GM23338 (cell line): ENCODE results near the gene CNIH3. TPM values are rescaled to one million over a fixed set of nuclear protein-coding genes. Genes with fewer than 3 reads are reported as not detected.

Source experiments
- ATAC-seq: fragments of 200-7000 bp; cut with Tn5 transposase; 3 replicates; pipeline ENCODE4 v1.9.1; 2020
- DNase-seq: peaks from one replicate; pipeline ENCODE4 v3.0.0-alpha.2; 2015; ENCODE audit warnings: low spot score
- H2AFZ ChIP-seq: fragments of 200-600 bp; sonication (generic); 2 replicates; pipeline ENCODE4 v1.8.0; 2016; ENCODE audit warnings: antibody characterized with exemption, mild to moderate bottlenecking, moderate library complexity
- H3F3A ChIP-seq: fragments of 200-600 bp; sonication (generic); replicated peaks from 2 replicates; pipeline ENCODE4 v1.8.0; 2017; ENCODE audit warnings: antibody characterized with exemption, mixed run types, low read depth
- H3K27ac ChIP-seq: fragments of 200-600 bp; sonication (generic); 2 replicates; pipeline ENCODE4 v1.6.1; 2016; ENCODE audit warnings: low read depth
- H3K27me3 ChIP-seq: fragments of 200-600 bp; sonication (generic); 2 replicates; pipeline ENCODE4 v1.8.0; 2016; ENCODE audit warnings: mild to moderate bottlenecking, mixed run types, moderate library complexity; ENCODE audit not compliant: insufficient read depth
- H3K36me3 ChIP-seq: fragments of 200-600 bp; sonication (generic); 2 replicates; pipeline ENCODE4 v1.8.0; 2016; ENCODE audit warnings: mild to moderate bottlenecking; ENCODE audit not compliant: insufficient read depth
- H3K4me1 ChIP-seq: fragments of 200-600 bp; sonication (generic); 2 replicates; pipeline ENCODE4 v1.8.0; 2016; ENCODE audit warnings: mild to moderate bottlenecking, moderate library complexity; ENCODE audit not compliant: insufficient read depth
- H3K4me2 ChIP-seq: fragments of 200-600 bp; sonication (generic); 2 replicates; pipeline ENCODE4 v1.7.1; 2017; ENCODE audit warnings: mixed run types
- H3K4me3 ChIP-seq: fragments of 200-600 bp; sonication (generic); 2 replicates; pipeline ENCODE4 v1.6.1; 2016; ENCODE audit warnings: mixed run types
- H3K79me2 ChIP-seq: fragments of 200-600 bp; sonication (generic); replicated peaks from 2 replicates; pipeline ENCODE4 v1.8.0; 2017; ENCODE audit warnings: mild to moderate bottlenecking; ENCODE audit not compliant: insufficient read depth
- H3K9me2 ChIP-seq: fragments of 200-600 bp; sonication (generic); 2 replicates; pipeline ENCODE4 v1.8.0; 2017; ENCODE audit not compliant: insufficient read depth
- H4K20me1 ChIP-seq: fragments of 200-600 bp; sonication (generic); replicated peaks from 2 replicates; pipeline ENCODE4 v1.8.0; 2017; ENCODE audit warnings: mild to moderate bottlenecking; ENCODE audit not compliant: insufficient read depth
- H3K27ac Mint-ChIP-seq: 2 replicates; pipeline ENCODE4 v1.8.0; 2020; ENCODE audit warnings: inconsistent platforms, mild to moderate bottlenecking, moderate library complexity, mixed read lengths
- H3K27me3 Mint-ChIP-seq: 3 replicates; pipeline ENCODE4 v1.8.0; 2022; ENCODE audit warnings: low read depth, mild to moderate bottlenecking, moderate library complexity, mixed read lengths, inconsistent platforms; ENCODE audit not compliant: insufficient read depth, poor library complexity
- H3K36me3 Mint-ChIP-seq: 3 replicates; pipeline ENCODE4 v1.8.0; 2021; ENCODE audit warnings: low read depth, mild to moderate bottlenecking, inconsistent platforms, moderate library complexity, mixed read lengths
- H3K4me1 Mint-ChIP-seq: 3 replicates; pipeline ENCODE4 v1.8.0; 2020; ENCODE audit warnings: mild to moderate bottlenecking, inconsistent platforms, mixed read lengths
- H3K4me3 Mint-ChIP-seq: 3 replicates; pipeline ENCODE4 v1.8.0; 2021; ENCODE audit warnings: moderate library complexity, mild to moderate bottlenecking, inconsistent platforms, mixed read lengths
- H3K9me3 Mint-ChIP-seq: 3 replicates; pipeline ENCODE4 v1.8.0; 2020; ENCODE audit warnings: moderate library complexity, mild to moderate bottlenecking, inconsistent platforms, mixed read lengths
- CREB1 ChIP-seq: fragments of 250-450 bp; sonication (Bioruptor Pico); IDR thresholded peaks from 2 replicates; pipeline ENCODE4 v1.5.0; 2020; ENCODE audit warnings: low read depth, mild to moderate bottlenecking, moderate library complexity
- CTCF ChIP-seq, 2 experiments: fragments of 200-600 bp in 1 of 2; sonication (generic) in 1 of 2; conservative IDR thresholded peaks; 2 replicates each; pipeline versions ENCODE4 v1.5.1 to v1.6.1; 2016 to 2017; ENCODE audit warnings: antibody characterized with exemption in 2 of 2, low read depth in 2 of 2, mild to moderate bottlenecking in 2 of 2, moderate library complexity in 1 of 2
- ETS1 ChIP-seq: IDR thresholded peaks from 2 replicates; pipeline ENCODE4 v1.6.1; 2016; ENCODE audit warnings: antibody characterized with exemption
- EZH2 ChIP-seq: fragments of 200-600 bp; sonication (generic); IDR thresholded peaks from one replicate; pipeline ENCODE4 v1.8.0; 2017; ENCODE audit warnings: antibody characterized with exemption, mild to moderate bottlenecking, low read depth; ENCODE audit not compliant: unreplicated experiment
- EZH2phosphoT487 ChIP-seq: fragments of 200-600 bp; sonication (generic); IDR thresholded peaks from one replicate; pipeline ENCODE4 v1.8.1; 2018; ENCODE audit warnings: antibody characterized with exemption; ENCODE audit not compliant: unreplicated experiment
- JUNB ChIP-seq: IDR thresholded peaks from one replicate; pipeline ENCODE4 v1.6.1; 2016; ENCODE audit warnings: antibody characterized with exemption; ENCODE audit not compliant: unreplicated experiment
- NANOG ChIP-seq: IDR thresholded peaks from 2 replicates; pipeline ENCODE4 v1.6.1; 2016; ENCODE audit warnings: antibody characterized with exemption, borderline replicate concordance
- POLR2AphosphoS5 ChIP-seq: IDR thresholded peaks from 2 replicates; pipeline ENCODE4 v1.6.1; 2016; ENCODE audit warnings: antibody characterized with exemption, low read depth
- STAT1 ChIP-seq: IDR thresholded peaks from one replicate; pipeline ENCODE4 v1.6.1; 2016; ENCODE audit warnings: antibody characterized with exemption; ENCODE audit not compliant: unreplicated experiment
- ZNF114 ChIP-seq: fragments of 250-450 bp; sonication (Bioruptor Pico); IDR thresholded peaks from 2 replicates; pipeline ENCODE4 v1.5.0; 2020; ENCODE audit warnings: mild to moderate bottlenecking, moderate library complexity
- ZNF331 ChIP-seq: fragments of 250-450 bp; sonication (Bioruptor Pico); IDR thresholded peaks from 2 replicates; pipeline ENCODE4 v1.5.0; 2020; ENCODE audit warnings: low read depth, mild to moderate bottlenecking, moderate library complexity
- polyA plus RNA-seq: library from polyadenylated mRNA; unstranded; fragments of >200 nt; fragmentation: Nextera tagmentation; extraction: Ambion mirVana; gene quantifications from 2 replicates; pipeline ENCODE4 v1.2.1, GENCODE V29; 2016
- total RNA-seq: library from RNA; depleted of rRNA; stranded (reverse); fragments of >200 nt; shearing (Covaris generic); gene quantifications from 2 replicates; pipeline ENCODE4 v1.2.3, GENCODE V29; 2014
- TF ChIP-seq, protein P1 (sequence below): fragments of 250-450 bp; sonication (Bioruptor Pico); IDR thresholded peaks from 2 replicates; pipeline ENCODE4 v1.5.0; 2020; ENCODE audit warnings: mild to moderate bottlenecking, moderate library complexity
- TF ChIP-seq, protein P2 (sequence below): IDR thresholded peaks from one replicate; pipeline ENCODE4 v1.6.1; 2018; ENCODE audit warnings: antibody characterized with exemption; ENCODE audit not compliant: unreplicated experiment

The CNIH3 gene
- total and polyA plus RNA-seq, 2 experiments from 2014 or later, result 3.6 to 5.1 TPM

GRCh38 chr1:224783006-224783651, 167.0 kb downstream of the CNIH3 start:
- Histone ChIP-seq H2AFZ (no peak overlapping the region), H3K9me2 (peaks cover 5% of the 10 kb centered on the region; the same call in 1 of the 2 replicates), H3F3A (no peaks in the 10 kb centered on the region; the same call in 1 of the 2 replicates), H3K79me2 (no peaks in the 10 kb centered on the region), H3K4me3 (no peak overlapping the region), H3K4me1 (peaks cover 36% of the 10 kb centered on the region), H4K20me1 (no peaks in the 10 kb centered on the region), H3K4me2 (no peak overlapping the region), H3K27me3 (peaks cover 13% of the 10 kb centered on the region; the same call in 1 of the 2 replicates), H3K27ac (no peak overlapping the region), H3K36me3 (no peaks in the 10 kb centered on the region)
- ATAC-seq, result no peak
- DNase-seq, result no peak
- Mint-ChIP-seq H3K27me3 (no peaks in the 10 kb centered on the region), H3K4me1 (peaks cover 41% of the 10 kb centered on the region), H3K4me3 (no peak overlapping the region), H3K36me3 (no peaks in the 10 kb centered on the region), H3K27ac (no peak overlapping the region), H3K9me3 (no peaks in the 10 kb centered on the region; the same call in 2 of the 3 replicates)
- TF ChIP-seq ETS1 (no peak), ZNF114 (no peak), NANOG (no peak), STAT1 (no peak), CTCF (conservative IDR thresholded peaks at IDR 0.05; ENCODE audit: low read depth in 2 of 2) (no peak), EZH2phosphoT487 (no peak), JUNB (no peak), POLR2AphosphoS5 (no peak), EZH2 (no peak), CREB1 (no peak), ZNF331 (CRISPR knock-in tag) (no peak)
- TF ChIP-seq, protein P1, sequence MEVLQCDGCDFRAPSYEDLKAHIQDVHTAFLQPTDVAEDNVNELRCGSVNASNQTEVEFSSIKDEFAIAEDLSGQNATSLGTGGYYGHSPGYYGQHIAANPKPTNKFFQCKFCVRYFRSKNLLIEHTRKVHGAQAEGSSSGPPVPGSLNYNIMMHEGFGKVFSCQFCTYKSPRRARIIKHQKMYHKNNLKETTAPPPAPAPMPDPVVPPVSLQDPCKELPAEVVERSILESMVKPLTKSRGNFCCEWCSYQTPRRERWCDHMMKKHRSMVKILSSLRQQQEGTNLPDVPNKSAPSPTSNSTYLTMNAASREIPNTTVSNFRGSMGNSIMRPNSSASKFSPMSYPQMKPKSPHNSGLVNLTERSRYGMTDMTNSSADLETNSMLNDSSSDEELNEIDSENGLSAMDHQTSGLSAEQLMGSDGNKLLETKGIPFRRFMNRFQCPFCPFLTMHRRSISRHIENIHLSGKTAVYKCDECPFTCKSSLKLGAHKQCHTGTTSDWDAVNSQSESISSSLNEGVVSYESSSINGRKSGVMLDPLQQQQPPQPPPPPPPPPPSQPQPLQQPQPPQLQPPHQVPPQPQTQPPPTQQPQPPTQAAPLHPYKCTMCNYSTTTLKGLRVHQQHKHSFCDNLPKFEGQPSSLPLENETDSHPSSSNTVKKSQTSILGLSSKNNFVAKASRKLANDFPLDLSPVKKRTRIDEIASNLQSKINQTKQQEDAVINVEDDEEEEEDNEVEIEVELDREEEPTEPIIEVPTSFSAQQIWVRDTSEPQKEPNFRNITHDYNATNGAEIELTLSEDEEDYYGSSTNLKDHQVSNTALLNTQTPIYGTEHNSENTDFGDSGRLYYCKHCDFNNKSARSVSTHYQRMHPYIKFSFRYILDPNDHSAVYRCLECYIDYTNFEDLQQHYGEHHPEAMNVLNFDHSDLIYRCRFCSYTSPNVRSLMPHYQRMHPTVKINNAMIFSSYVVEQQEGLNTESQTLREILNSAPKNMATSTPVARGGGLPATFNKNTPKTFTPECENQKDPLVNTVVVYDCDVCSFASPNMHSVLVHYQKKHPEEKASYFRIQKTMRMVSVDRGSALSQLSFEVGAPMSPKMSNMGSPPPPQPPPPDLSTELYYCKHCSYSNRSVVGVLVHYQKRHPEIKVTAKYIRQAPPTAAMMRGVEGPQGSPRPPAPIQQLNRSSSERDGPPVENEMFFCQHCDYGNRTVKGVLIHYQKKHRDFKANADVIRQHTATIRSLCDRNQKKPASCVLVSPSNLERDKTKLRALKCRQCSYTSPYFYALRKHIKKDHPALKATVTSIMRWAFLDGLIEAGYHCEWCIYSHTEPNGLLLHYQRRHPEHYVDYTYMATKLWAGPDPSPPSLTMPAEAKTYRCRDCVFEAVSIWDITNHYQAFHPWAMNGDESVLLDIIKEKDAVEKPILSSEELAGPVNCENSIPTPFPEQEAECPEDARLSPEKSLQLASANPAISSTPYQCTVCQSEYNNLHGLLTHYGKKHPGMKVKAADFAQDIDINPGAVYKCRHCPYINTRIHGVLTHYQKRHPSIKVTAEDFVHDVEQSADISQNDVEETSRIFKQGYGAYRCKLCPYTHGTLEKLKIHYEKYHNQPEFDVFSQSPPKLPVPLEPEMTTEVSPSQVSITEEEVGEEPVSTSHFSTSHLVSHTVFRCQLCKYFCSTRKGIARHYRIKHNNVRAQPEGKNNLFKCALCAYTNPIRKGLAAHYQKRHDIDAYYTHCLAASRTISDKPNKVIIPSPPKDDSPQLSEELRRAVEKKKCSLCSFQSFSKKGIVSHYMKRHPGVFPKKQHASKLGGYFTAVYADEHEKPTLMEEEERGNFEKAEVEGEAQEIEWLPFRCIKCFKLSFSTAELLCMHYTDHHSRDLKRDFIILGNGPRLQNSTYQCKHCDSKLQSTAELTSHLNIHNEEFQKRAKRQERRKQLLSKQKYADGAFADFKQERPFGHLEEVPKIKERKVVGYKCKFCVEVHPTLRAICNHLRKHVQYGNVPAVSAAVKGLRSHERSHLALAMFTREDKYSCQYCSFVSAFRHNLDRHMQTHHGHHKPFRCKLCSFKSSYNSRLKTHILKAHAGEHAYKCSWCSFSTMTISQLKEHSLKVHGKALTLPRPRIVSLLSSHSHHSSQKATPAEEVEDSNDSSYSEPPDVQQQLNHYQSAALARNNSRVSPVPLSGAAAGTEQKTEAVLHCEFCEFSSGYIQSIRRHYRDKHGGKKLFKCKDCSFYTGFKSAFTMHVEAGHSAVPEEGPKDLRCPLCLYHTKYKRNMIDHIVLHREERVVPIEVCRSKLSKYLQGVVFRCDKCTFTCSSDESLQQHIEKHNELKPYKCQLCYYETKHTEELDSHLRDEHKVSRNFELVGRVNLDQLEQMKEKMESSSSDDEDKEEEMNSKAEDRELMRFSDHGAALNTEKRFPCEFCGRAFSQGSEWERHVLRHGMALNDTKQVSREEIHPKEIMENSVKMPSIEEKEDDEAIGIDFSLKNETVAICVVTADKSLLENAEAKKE (CRISPR knock-in tag), result no peak
- TF ChIP-seq, protein P2, sequence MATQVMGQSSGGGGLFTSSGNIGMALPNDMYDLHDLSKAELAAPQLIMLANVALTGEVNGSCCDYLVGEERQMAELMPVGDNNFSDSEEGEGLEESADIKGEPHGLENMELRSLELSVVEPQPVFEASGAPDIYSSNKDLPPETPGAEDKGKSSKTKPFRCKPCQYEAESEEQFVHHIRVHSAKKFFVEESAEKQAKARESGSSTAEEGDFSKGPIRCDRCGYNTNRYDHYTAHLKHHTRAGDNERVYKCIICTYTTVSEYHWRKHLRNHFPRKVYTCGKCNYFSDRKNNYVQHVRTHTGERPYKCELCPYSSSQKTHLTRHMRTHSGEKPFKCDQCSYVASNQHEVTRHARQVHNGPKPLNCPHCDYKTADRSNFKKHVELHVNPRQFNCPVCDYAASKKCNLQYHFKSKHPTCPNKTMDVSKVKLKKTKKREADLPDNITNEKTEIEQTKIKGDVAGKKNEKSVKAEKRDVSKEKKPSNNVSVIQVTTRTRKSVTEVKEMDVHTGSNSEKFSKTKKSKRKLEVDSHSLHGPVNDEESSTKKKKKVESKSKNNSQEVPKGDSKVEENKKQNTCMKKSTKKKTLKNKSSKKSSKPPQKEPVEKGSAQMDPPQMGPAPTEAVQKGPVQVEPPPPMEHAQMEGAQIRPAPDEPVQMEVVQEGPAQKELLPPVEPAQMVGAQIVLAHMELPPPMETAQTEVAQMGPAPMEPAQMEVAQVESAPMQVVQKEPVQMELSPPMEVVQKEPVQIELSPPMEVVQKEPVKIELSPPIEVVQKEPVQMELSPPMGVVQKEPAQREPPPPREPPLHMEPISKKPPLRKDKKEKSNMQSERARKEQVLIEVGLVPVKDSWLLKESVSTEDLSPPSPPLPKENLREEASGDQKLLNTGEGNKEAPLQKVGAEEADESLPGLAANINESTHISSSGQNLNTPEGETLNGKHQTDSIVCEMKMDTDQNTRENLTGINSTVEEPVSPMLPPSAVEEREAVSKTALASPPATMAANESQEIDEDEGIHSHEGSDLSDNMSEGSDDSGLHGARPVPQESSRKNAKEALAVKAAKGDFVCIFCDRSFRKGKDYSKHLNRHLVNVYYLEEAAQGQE, result no peak
